Fibroblast of pulmonary artery (primary cell): ENCODE data around the gene NCOA4.

Experiments
- DNase-seq: peaks from one replicate; pipeline ENCODE4 v3.0.0-alpha.2; 2010; ENCODE audit warnings: low read depth
- H3K4me3 ChIP-seq: replicated peaks from 2 replicates; pipeline ENCODE4 v1.5.1; 2011; ENCODE audit warnings: low read depth, mild to moderate bottlenecking, control low read depth, low read length, moderate library complexity
- TF ChIP-seq, protein P1 (sequence below): IDR thresholded peaks from 2 replicates; pipeline ENCODE4 v1.5.1; 2011; ENCODE audit warnings: mild to moderate bottlenecking, control low read depth, low read length, inconsistent platforms; ENCODE audit errors: missing control alignments

The NCOA4 gene

GRCh38 chr10:46073564-46073963, 43.1 kb upstream of the NCOA4 start:
- H3K4me3 ChIP-seq = no peak overlapping the region
- DNase-seq = no peak
- TF ChIP-seq, protein P1, sequence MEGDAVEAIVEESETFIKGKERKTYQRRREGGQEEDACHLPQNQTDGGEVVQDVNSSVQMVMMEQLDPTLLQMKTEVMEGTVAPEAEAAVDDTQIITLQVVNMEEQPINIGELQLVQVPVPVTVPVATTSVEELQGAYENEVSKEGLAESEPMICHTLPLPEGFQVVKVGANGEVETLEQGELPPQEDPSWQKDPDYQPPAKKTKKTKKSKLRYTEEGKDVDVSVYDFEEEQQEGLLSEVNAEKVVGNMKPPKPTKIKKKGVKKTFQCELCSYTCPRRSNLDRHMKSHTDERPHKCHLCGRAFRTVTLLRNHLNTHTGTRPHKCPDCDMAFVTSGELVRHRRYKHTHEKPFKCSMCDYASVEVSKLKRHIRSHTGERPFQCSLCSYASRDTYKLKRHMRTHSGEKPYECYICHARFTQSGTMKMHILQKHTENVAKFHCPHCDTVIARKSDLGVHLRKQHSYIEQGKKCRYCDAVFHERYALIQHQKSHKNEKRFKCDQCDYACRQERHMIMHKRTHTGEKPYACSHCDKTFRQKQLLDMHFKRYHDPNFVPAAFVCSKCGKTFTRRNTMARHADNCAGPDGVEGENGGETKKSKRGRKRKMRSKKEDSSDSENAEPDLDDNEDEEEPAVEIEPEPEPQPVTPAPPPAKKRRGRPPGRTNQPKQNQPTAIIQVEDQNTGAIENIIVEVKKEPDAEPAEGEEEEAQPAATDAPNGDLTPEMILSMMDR = no peak

- TF ChIP-seq, protein P1 = no peak
- no peak for DNase-seq
- no peak overlapping the region for H3K4me3 ChIP-seq
Observed at GRCh38 chr10:46070749-46071148, 40.3 kb upstream of the NCOA4 start.

DNA sequence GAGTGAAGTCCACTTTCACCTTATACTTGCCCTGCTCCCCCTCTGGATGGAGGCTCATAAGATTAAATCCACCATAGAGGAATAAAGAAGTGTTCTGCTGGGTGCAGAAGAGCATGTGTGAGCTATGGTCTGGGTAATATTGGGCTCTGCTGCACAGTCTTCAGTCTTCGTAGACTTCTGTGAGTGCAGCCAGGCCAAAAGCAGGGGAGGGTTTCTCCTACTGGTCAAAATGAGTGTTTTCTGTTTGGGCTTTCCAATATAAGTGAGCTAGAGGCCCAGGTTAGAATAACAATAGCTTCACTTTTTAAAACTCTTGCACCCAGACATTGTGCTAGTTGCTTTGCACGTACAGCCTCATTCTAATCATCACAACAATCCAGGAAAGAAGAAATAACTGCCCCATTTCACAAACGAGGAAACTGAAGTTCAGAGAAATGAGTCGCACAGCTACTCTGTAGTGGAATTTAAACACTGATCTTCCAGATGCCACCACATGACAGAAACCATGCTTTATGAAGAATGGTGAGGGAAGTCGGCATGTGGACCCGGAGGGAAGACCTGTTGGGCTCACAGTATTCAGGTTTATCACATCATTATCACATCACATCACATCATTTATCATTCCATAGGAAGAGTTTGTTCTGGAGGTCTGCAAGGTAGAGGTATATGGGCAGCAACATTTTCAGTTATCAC, 39.5 kb upstream of the NCOA4 start:
- no peak overlapping the region for H3K4me3 ChIP-seq
- no peak for DNase-seq
- TF ChIP-seq, protein P1 = no peak

DNA sequence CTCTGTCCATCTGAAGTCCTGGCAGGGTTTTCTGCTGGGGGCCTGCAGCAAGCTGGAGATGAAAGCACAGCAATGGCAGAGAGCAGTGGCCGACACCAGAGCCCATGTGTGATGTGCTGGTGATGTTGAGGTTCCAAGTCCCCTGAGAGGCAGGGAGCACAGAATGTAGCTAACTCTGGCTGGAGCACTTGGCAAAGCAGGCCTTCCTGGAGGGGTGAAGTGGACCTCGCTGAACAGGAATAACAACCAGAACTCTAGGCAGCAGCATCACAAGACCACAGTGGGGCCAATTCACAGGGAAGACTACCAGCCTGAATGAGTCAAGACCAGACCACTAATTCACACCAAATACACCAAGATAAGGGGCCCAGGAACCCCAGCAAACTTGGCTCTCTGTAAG, 38.5 kb upstream of the NCOA4 start:
- TF ChIP-seq, protein P1 = no peak
- DNase-seq = no peak
- no peak overlapping the region for H3K4me3 ChIP-seq

DNA sequence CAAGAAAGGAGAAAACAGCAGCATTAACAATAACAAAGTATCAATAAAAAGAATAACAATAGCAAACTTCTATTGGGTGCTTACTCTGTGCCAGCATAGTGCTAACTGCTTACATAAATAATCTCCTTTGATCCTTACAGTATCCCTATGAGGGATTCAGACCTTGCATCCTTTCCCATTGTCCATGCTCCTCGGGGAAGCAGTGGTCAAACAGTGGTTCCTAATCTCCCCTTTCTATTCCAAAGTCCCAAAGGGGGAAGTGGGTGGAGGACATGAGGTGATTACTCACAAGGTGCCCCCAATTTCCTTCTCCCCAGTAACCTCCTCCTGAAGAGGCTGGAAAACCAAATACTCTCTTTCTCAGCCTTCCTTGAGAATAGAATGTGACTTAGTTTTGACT, 37.7 kb upstream of the NCOA4 start:
- no peak overlapping the region for H3K4me3 ChIP-seq
- TF ChIP-seq, protein P1 = no peak
- no peak for DNase-seq

DNA sequence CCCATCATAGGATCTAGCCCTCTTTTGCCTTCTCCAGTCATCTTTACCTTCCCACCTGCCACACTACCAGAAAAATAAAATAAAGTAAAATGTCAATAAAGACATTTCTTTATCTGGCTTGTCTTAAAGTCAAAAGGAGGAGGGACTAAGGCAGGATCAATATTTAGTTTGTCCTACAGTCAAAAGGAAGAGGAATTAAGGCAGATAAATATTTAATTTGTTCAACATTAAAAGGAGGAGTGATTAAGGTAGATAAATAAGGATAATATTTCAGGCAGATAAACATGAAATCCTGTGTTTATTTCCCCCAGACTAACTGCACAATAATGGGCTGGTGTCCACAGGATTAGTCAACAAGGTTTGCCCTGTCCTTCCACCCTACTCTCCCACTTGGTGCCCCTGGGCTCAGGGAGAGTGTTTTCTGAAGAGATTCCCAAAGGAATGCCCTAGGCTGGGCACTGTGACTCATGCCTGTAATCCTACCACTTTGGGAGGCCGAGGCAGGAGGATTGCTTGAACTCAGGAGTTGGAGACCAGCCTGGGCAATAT, 33.9 kb upstream of the NCOA4 start:
- TF ChIP-seq, protein P1 = no peak
- no peak for DNase-seq
- no peak overlapping the region for H3K4me3 ChIP-seq
